Measurements from ENCODE around the gene ACLY. TPM values are rescaled to one million over a fixed set of nuclear protein-coding genes. Genes with fewer than 3 reads are reported as not detected.

ACLY gene
- total RNA-seq, result 251 and 418 TPM in 2 replicates

GRCh38 chr17:41918314-41919164 lies at the start of gene ACLY:
Gene ACLY (minus strand): TSS chr17:41918951. CDS start chr17:41913873, 5,078 bp downstream.

DNA sequence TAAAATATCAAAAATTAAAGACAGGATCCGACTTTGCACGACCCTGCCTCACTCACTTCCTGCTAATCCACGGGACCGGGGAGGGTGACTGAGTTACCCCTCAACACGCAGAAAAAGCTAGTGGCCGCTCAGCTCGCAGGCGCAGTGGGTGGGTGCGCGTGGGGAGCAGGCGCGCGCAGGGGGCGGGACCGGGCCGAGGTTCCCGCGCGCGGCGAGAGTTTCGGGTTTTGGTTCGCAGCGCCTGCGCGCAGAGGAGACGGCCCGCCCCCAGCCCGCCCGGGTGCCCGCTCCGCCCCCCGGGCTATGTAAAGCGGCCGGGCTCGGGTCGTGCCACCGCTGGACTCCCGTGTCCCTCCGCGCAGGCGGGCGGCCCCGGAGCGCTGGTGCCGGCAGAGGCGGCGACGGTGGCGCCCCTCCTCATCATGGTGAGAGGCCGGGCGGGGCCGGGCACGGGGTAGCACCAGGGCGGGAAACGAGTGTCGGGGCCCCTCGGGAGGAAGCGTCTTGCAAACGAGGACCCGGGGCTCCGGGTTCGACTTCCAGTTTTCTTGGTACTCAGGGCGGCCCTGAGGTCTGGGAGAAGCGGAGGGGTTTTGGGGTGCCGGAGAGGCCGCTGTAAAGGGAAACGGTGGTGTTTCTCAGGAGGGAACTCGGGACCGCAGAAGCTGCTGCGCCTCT lies 47.9 kb upstream of the ACLY start, which contains the start of gene CNP:
Gene CNP, plus strand, starts transcription at position 333 of the 678 bp plus-strand sequence. Its CDS starts 90 bp downstream, at position 423.

GRCh38 chr17:41930009-41930832 lies 11.5 kb upstream of the ACLY start, which contains the start of gene ODAD4:
Gene ODAD4 (plus strand): TSS chr17:41930617. CDS start chr17:41930724, 107 bp downstream.

DNA sequence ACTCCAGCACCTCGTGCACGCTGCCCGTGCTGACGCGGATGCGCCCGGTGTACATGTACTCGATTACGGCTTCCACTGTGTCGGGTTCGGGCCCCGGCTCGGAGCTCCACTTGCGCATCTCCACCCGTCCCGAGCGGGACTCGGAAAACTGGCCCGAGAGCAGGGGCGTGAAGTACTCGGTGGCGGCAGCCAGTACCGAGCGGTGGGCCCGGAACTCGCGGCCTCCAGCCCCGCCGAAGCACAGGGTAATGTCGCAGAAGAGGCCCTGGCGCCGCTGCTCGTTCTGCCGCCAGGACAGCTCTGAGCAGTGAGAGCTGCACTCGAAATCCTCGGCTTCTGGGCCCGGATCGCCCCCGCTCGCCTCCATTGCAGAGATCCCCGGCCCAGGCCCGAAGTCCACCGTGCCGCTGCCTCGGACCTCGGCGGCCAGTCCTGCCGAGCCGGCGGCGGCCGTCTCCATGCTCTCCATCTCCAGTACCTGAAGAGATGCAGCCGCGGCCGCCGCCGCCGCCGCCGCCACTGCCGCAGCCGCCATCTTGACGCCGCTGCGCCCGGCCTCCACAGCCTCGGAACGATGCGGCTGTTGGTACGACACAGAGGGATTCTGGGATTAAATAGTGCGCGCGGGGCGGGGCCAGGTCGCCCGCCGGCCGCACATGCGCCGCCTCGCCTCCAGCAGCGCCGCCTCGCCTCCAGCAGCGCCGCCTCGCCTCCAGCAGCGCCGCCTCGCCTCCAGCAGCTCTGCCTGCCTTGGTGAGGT lies 53.7 kb downstream of the ACLY start, which contains the start of gene KLHL11:
Gene KLHL11, minus strand, starts transcription at position 588 of the 760 bp plus-strand sequence. Its CDS starts 53 bp downstream, at position 535.

GRCh38 chr17:41837761-41838538 lies 80.8 kb downstream of the ACLY start, which contains the start of gene KLHL10:
Gene KLHL10 (plus strand): TSS chr17:41837825. CDS start chr17:41837933, 108 bp downstream.

GRCh38 chr17:41835800-41836549 lies 82.8 kb downstream of the ACLY start, which contains the start of gene NT5C3B:
Gene NT5C3B (minus strand): TSS chr17:41836232. CDS start chr17:41836193, 39 bp downstream.

Other genes with a start within 250 kb of the ACLY start
- gene EIF1, start 230.1 kb downstream of the ACLY start, total RNA-seq, result 99.4 and 202 TPM in 2 replicates
- gene GAST, start 206.6 kb downstream of the ACLY start, total RNA-seq, result not detected in 2 replicates
- gene HAP1, start 184.3 kb downstream of the ACLY start, total RNA-seq, result 0.13 TPM in 1 of 2 replicates, not detected in the other
- 302 and 440 TPM in 2 replicates for gene JUP, start 132.2 kb downstream of the ACLY start, total RNA-seq
- 64.4 and 101 TPM in 2 replicates for gene P3H4, start 107.0 kb downstream of the ACLY start, total RNA-seq
- gene FKBP10, start 105.9 kb downstream of the ACLY start, total RNA-seq, result 175 and 310 TPM in 2 replicates
- gene NT5C3B, start 82.7 kb downstream of the ACLY start, total RNA-seq, result 54.9 and 82.1 TPM in 2 replicates
- not detected in 2 replicates for gene KLHL10, start 81.1 kb downstream of the ACLY start, total RNA-seq
- 13.2 and 18.5 TPM in 2 replicates for gene KLHL11, start 53.5 kb downstream of the ACLY start, total RNA-seq
- gene ODAD4, start 11.7 kb upstream of the ACLY start, total RNA-seq, result 1.0 and 1.1 TPM in 2 replicates
- 63.7 and 81.6 TPM in 2 replicates for gene CNP, start 47.8 kb upstream of the ACLY start, total RNA-seq
- 41.1 and 45.5 TPM in 2 replicates for gene DNAJC7, start 98.5 kb upstream of the ACLY start, total RNA-seq
- 52.5 and 74.7 TPM in 2 replicates for gene NKIRAS2, start 101.1 kb upstream of the ACLY start, total RNA-seq
- gene C17orf113, start 131.7 kb upstream of the ACLY start, total RNA-seq, result 0.16 and 0.76 TPM in 2 replicates
- gene ZNF385C, start 179.5 kb upstream of the ACLY start, total RNA-seq, result under 0.01 TPM in 1 of 2 replicates, not detected in the other
- 2.8 and 7.7 TPM in 2 replicates for gene DHX58, start 193.8 kb upstream of the ACLY start, total RNA-seq
- gene KAT2A, start 202.4 kb upstream of the ACLY start, total RNA-seq, result 21.3 TPM in 2 replicates
- gene HSPB9, start 203.9 kb upstream of the ACLY start, total RNA-seq, result not detected in 2 replicates
- gene RAB5C, start 236.0 kb upstream of the ACLY start, total RNA-seq, result 172 and 174 TPM in 2 replicates

Measured in mesangial cell (primary cell).